Caco-2 (cell line): ENCODE data around the gene C3orf62. TPM values are rescaled to one million over a fixed set of nuclear protein-coding genes. Genes with fewer than 3 reads are reported as not detected.

ENCODE experiments used
- BruUV-seq: library from RNA; stranded (reverse); fragments of 400-500 nt; replicated peaks from 2 replicates; lab custom pipeline; 2021; lab: Mats Ljungman, UMichigan
- CTCF ChIA-PET: fragments of 300-600 bp; sonication (Branson Sonifier 250); formaldehyde crosslinking; loops from one replicate; lab custom pipeline; 2022; ENCODE audit warnings: antibody characterized with exemption; lab: Charles Lee
- POLR2A ChIA-PET: fragments of 300-600 bp; sonication (Branson Sonifier 250); formaldehyde crosslinking; loops from one replicate; lab custom pipeline; 2022; ENCODE audit warnings: antibody characterized with exemption; lab: Charles Lee
- DNase-seq, 2 experiments: peaks; one replicate each; pipeline versions ENCODE4 v3.0.0 to v3.0.0-alpha.2; 2020 to 2022
- H3K27me3 ChIP-seq: replicated peaks from 2 replicates; pipeline ENCODE4 v1.6.0; 2011; ENCODE audit warnings: low read length; ENCODE audit not compliant: control insufficient read depth, insufficient read depth
- H3K36me3 ChIP-seq: 2 replicates; pipeline ENCODE4 v1.5.1; 2011; ENCODE audit warnings: low read length; ENCODE audit not compliant: control insufficient read depth, insufficient read depth
- H3K4me1 ChIP-seq: fragments of 250-450 bp; sonication (Bioruptor Pico); 2 replicates; pipeline ENCODE4 v1.5.1; 2020; ENCODE audit warnings: mild to moderate bottlenecking
- H3K4me3 ChIP-seq: 2 replicates; pipeline ENCODE4 v1.5.1; 2011; ENCODE audit warnings: low read depth, mild to moderate bottlenecking, control low read depth, low read length
- H3K9me3 ChIP-seq: fragments of 250-450 bp; sonication (Bioruptor Pico); 2 replicates; pipeline ENCODE4 v1.5.1; 2020; ENCODE audit warnings: mild to moderate bottlenecking, moderate library complexity
- H3K27ac Mint-ChIP-seq: one replicate; pipeline ENCODE4 v1.8.0; 2022; ENCODE audit warnings: mixed read lengths; ENCODE audit not compliant: unreplicated experiment
- H3K27me3 Mint-ChIP-seq: one replicate; pipeline ENCODE4 v1.8.0; 2022; ENCODE audit warnings: mixed read lengths; ENCODE audit not compliant: insufficient read depth, unreplicated experiment
- H3K36me3 Mint-ChIP-seq: one replicate; pipeline ENCODE4 v1.8.0; 2022; ENCODE audit warnings: mild to moderate bottlenecking, mixed read lengths; ENCODE audit not compliant: insufficient read depth, unreplicated experiment
- H3K4me1 Mint-ChIP-seq: one replicate; pipeline ENCODE4 v1.8.0; 2022; ENCODE audit warnings: low read depth, mixed read lengths; ENCODE audit not compliant: unreplicated experiment
- H3K4me3 Mint-ChIP-seq: one replicate; pipeline ENCODE4 v1.8.0; 2022; ENCODE audit warnings: mild to moderate bottlenecking, moderate library complexity, mixed read lengths; ENCODE audit not compliant: unreplicated experiment
- H3K9me3 Mint-ChIP-seq: one replicate; pipeline ENCODE4 v1.8.0; 2022; ENCODE audit warnings: mixed read lengths; ENCODE audit not compliant: unreplicated experiment
- intact Hi-C: fragments of 100-400 bp; cut with micrococcal nuclease; formaldehyde crosslinking; loops from one replicate; pipeline ENCODE4 v1.10.0; 2022; ENCODE audit not compliant: unreplicated experiment
- total RNA-seq: library from RNA; stranded (reverse); gene quantifications from 2 replicates; pipeline ENCODE4 v1.2.3, GENCODE V29; 2022
- TF ChIP-seq, protein P1 (sequence below), 2 experiments: fragments of 200-600 bp in 1 of 2; IDR thresholded peaks; 1 replicate in 1 of 2; 2 replicates in 1 of 2; pipeline versions ENCODE4 v1.5.1 to v1.8.0; 2011 to 2022; ENCODE audit warnings: antibody characterized with exemption in 1 of 2, control low read depth in 1 of 2, inconsistent platforms in 1 of 2, low read depth in 1 of 2, low read length in 1 of 2, mild to moderate bottlenecking in 1 of 2, moderate library complexity in 1 of 2; ENCODE audit not compliant: insufficient read depth in 1 of 2, severe bottlenecking in 1 of 2, unreplicated experiment in 1 of 2

The C3orf62 gene
- total RNA-seq, 1 experiment from 2014 or later: 6.5 TPM

DNA sequence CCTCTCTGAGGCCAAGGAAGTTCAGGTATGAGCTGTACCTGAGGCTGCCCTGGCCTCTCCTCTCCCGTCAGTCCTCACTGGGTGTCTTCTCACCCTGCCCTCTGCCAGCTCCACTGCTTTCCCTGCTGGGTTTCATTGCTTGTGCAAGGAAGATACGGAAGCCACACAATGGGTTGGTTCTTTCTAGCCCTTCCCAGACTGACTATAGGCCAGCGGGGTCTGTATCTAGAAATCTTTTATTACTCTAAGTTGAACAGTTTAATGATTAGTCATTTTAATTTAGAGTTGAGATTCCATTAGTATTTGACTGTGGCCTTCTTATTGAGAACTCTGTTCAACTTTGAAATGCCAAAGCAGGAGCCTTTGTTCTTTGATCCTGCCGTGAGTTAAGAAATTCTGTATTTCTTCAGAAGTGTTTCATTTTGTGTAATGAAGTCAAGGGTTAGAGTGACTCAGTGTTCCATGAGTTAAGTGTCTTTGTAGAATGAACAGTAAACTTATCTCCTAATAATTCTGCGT, 16.2 kb downstream of the C3orf62 start:
- Histone ChIP-seq H3K4me3 (no peak overlapping the region), H3K27me3 (no peaks in the 10 kb centered on the region), H3K36me3 (no peaks in the 10 kb centered on the region), H3K9me3 (no peaks in the 10 kb centered on the region), H3K4me1 (peaks cover 3% of the 10 kb centered on the region)
- intact Hi-C loops: no loop called here
- H3K27ac Mint-ChIP-seq: no peak overlapping the region
- H3K9me3 Mint-ChIP-seq: no peaks in the 10 kb centered on the region
- peaks cover 6% of the 10 kb centered on the region for H3K4me1 Mint-ChIP-seq
- no peak overlapping the region for H3K4me3 Mint-ChIP-seq
- CTCF ChIA-PET: no interaction called here
- no peak for DNase-seq
- H3K36me3 Mint-ChIP-seq: peaks cover 8% of the 10 kb centered on the region
- POLR2A ChIA-PET: no interaction called here
- TF ChIP-seq, protein P1, sequence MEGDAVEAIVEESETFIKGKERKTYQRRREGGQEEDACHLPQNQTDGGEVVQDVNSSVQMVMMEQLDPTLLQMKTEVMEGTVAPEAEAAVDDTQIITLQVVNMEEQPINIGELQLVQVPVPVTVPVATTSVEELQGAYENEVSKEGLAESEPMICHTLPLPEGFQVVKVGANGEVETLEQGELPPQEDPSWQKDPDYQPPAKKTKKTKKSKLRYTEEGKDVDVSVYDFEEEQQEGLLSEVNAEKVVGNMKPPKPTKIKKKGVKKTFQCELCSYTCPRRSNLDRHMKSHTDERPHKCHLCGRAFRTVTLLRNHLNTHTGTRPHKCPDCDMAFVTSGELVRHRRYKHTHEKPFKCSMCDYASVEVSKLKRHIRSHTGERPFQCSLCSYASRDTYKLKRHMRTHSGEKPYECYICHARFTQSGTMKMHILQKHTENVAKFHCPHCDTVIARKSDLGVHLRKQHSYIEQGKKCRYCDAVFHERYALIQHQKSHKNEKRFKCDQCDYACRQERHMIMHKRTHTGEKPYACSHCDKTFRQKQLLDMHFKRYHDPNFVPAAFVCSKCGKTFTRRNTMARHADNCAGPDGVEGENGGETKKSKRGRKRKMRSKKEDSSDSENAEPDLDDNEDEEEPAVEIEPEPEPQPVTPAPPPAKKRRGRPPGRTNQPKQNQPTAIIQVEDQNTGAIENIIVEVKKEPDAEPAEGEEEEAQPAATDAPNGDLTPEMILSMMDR (IDR thresholded peaks at IDR 0.05; ENCODE audit: insufficient read depth in 1 of 2, low read depth in 1 of 2, low read length in 1 of 2, severe bottlenecking in 1 of 2, unreplicated experiment in 1 of 2): no peak
- no TSS peak for BruUV-seq
- no peaks in the 10 kb centered on the region for H3K27me3 Mint-ChIP-seq

DNA sequence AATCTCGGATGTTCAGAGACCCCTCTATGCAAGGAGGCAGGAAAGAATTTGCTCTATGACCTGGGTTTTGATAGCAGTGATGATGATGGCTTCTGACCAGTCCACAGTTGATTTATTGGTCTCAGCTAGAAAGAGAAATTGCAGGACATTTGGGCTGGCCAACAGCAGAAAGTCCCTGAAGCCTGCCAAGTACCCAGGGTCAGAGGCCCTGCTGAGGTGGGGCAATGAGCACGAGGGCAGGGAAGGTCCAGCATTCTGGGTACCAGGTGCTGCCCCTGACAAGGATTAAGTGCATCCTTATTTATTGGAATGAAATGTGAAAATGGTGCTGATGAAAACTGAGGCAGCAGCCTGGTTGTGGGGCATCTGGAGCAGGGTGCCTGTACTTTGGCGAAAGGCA, 19.8 kb downstream of the C3orf62 start:
- no TSS peak for BruUV-seq
- H3K36me3 Mint-ChIP-seq: no peaks in the 10 kb centered on the region
- Histone ChIP-seq H3K27me3 (no peaks in the 10 kb centered on the region), H3K4me1 (no peaks in the 10 kb centered on the region), H3K4me3 (no peak overlapping the region), H3K36me3 (no peaks in the 10 kb centered on the region), H3K9me3 (no peaks in the 10 kb centered on the region)
- no peaks in the 10 kb centered on the region for H3K9me3 Mint-ChIP-seq
- POLR2A ChIA-PET: no interaction called here
- no peaks in the 10 kb centered on the region for H3K27me3 Mint-ChIP-seq
- H3K4me3 Mint-ChIP-seq: no peak overlapping the region
- CTCF ChIA-PET: interaction anchor here (0.6 kb wide), 1 partner anchor 21 kb away, joined by 3 read pairs; no protein-coding TSS in a partner anchor
- H3K27ac Mint-ChIP-seq: no peak overlapping the region
- H3K4me1 Mint-ChIP-seq: no peaks in the 10 kb centered on the region
- intact Hi-C loops: loop anchor here (10.0 kb wide), 1 partner anchor 82 kb away; the partner anchor contains the start of gene KLHDC8B
- TF ChIP-seq, protein P1 (IDR thresholded peaks at IDR 0.05; ENCODE audit: insufficient read depth in 1 of 2, low read depth in 1 of 2, low read length in 1 of 2, severe bottlenecking in 1 of 2, unreplicated experiment in 1 of 2): no peak
- no peak for DNase-seq

DNA sequence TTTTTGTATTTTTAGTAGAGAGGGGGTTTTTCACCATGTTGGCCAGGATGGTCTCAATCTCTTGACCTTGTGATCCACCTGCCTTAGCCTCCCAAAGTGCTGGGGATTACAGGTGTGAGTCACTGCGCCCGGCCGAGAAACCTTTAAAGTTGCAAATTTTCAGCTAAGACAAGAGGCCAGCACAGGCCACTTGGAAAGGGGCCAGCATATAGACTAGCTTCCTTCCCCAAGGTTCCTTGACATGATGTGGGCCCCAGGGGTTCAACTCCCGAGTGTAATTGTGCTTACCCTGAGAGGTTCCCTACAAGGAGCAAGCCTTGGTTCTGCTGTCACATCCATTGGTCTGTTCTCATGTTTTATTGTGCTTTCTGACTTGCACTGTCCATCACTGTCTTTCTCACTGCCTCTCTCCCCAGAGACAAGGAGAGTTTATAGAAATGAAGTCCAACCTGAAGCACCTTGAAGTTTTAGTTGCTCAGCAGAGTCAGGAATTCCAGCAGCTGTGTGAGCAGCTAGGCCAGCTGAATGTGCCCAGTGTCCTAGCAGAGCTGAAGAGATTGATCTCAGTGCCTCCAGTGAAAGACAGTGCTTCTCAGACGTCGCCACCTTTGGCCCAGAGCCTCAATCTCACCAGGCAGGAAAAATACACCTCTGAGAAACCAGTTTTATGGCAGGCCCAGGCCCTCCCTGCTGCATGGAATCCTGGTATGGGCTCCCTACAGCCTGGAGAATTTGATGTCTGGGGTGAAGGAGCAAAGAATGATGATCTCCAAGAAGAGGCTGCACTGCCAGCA, 21.1 kb downstream of the C3orf62 start:
- peak in 1 of 2 experiments; percentile 8 for DNase-seq
- no peaks in the 10 kb centered on the region for H3K27me3 ChIP-seq
- no TSS peak for BruUV-seq
- CTCF ChIA-PET: no interaction called here
- no peak overlapping the region for H3K27ac Mint-ChIP-seq
- H3K4me3 ChIP-seq: no peak overlapping the region
- H3K4me1 Mint-ChIP-seq: no peaks in the 10 kb centered on the region
- H3K27me3 Mint-ChIP-seq: no peaks in the 10 kb centered on the region
- TF ChIP-seq, protein P1 (IDR thresholded peaks at IDR 0.05; ENCODE audit: insufficient read depth in 1 of 2, low read depth in 1 of 2, low read length in 1 of 2, severe bottlenecking in 1 of 2, unreplicated experiment in 1 of 2): no peak
- no peaks in the 10 kb centered on the region for H3K4me1 ChIP-seq
- H3K9me3 Mint-ChIP-seq: no peaks in the 10 kb centered on the region
- intact Hi-C loops: loop anchor here (10.0 kb wide), 1 partner anchor 81 kb away; the partner anchor contains the start of gene KLHDC8B
- POLR2A ChIA-PET: interaction anchor here (1.0 kb wide), 1 partner anchor 10 kb away, joined by 3 read pairs; no protein-coding TSS in a partner anchor
- H3K36me3 ChIP-seq: no peaks in the 10 kb centered on the region
- H3K36me3 Mint-ChIP-seq: no peaks in the 10 kb centered on the region
- no peak overlapping the region for H3K4me3 Mint-ChIP-seq
- no peaks in the 10 kb centered on the region for H3K9me3 ChIP-seq
